Cardiac fibroblast (primary cell): ENCODE data around the gene HTR5A.

Experiments
- DNase-seq, 2 donors: peaks; one replicate each; pipeline versions ENCODE4 v3.0.0 to v3.0.0-alpha.2; 2010; ENCODE audit warnings: low read depth in 2 of 2
- H3K4me3 ChIP-seq, 2 donors: replicated peaks in 1 of 2; 1 replicate in 1 of 2; 2 replicates in 1 of 2; pipeline ENCODE4 v1.5.1; 2011; ENCODE audit warnings: low read depth in 2 of 2, low read length in 2 of 2, mild to moderate bottlenecking in 2 of 2, moderate library complexity in 1 of 2
- TF ChIP-seq, protein P1 (sequence below): IDR thresholded peaks from one replicate; pipeline ENCODE4 v1.5.1; 2011; ENCODE audit warnings: low read depth, mild to moderate bottlenecking, low read length, inconsistent platforms

The HTR5A gene

DNA sequence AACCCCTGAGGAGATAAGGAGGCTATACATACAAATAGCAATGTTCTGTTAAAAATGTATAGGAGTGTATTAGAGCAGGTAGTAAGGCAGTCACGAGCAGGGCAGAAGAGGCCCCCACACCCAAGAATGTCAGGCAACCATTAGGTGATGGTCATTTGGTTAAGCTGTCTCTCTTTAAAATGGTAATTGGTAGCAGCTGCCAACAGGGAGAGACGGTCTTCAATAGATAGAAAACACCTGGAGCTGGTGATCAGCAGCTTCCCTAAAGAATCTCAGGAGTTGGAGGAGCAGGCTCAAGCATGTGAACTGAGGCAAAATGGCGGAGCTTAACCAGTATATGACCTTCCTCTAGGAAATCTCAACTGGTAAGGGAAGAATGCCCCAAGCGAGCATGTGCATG lies 26.4 kb upstream of the HTR5A start:
- no peak overlapping the region for H3K4me3 ChIP-seq
- TF ChIP-seq, protein P1, sequence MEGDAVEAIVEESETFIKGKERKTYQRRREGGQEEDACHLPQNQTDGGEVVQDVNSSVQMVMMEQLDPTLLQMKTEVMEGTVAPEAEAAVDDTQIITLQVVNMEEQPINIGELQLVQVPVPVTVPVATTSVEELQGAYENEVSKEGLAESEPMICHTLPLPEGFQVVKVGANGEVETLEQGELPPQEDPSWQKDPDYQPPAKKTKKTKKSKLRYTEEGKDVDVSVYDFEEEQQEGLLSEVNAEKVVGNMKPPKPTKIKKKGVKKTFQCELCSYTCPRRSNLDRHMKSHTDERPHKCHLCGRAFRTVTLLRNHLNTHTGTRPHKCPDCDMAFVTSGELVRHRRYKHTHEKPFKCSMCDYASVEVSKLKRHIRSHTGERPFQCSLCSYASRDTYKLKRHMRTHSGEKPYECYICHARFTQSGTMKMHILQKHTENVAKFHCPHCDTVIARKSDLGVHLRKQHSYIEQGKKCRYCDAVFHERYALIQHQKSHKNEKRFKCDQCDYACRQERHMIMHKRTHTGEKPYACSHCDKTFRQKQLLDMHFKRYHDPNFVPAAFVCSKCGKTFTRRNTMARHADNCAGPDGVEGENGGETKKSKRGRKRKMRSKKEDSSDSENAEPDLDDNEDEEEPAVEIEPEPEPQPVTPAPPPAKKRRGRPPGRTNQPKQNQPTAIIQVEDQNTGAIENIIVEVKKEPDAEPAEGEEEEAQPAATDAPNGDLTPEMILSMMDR: no peak
- no peak for DNase-seq

DNA sequence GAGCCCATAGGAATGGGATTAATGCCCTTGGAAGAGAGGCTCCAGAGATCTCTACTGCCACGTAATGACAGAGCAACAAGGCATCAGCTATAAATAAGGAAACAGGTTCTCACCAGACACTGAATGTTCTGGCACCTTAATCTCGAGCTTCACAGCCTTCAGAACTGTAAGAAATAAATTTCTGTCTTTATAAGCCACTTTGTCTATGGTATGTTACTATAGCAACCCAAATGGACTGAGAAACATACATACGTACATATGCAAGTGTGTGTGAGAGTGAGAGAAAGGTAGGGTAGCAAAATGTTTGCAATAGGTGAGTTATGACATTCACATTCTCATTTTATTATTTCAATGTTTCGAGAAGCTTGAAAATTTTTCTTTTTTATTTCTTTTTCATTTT lies 22.1 kb upstream of the HTR5A start:
- H3K4me3 ChIP-seq: no peak overlapping the region

DNA sequence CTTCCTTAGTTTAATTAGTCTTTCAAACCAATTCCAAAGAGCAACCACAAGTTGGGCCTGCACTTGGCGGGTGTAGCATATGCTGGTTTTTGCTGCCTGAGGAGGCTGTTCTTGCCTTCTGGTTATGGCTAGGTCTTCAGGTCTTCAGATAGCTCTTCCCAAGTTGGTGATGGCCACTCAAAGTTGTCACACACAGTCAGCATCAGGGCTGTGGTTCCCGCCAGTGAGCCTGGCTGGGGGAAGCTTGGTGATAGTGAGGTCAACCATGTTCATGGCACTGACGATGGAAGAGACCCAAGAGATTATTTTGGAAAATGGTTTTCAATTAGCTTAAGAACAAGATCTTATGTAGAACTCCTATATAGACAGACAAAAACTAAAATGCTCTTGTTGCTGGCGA lies 18.8 kb upstream of the HTR5A start:
- DNase-seq: no peak
- TF ChIP-seq, protein P1: no peak

More for the DNA sequence above, 22.1 kb upstream of the HTR5A start:
- TF ChIP-seq, protein P1: no peak
- no peak for DNase-seq

DNA sequence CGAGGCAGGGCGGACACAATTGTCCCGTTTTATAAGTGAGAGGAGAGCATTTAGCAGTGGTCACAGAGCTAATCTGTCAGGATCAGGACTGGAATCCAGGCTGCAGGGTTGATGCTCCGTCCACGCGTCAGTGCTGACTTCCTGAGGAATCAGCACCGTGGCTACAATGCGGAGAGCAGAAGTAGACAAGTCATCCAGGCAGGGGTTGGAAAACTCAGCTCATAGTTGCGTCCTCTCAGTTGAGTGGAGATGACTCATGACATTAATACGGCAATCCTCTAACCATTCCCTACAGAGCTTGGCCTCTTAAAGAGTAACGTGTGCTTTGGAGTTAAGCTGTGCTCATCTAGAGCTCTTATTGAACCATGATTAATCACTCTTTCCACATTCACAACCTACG lies 17.1 kb upstream of the HTR5A start:
- TF ChIP-seq, protein P1: no peak
- H3K4me3 ChIP-seq: no peak overlapping the region
- no peak for DNase-seq

More for the DNA sequence above, 18.8 kb upstream of the HTR5A start:
- no peak overlapping the region for H3K4me3 ChIP-seq

DNA sequence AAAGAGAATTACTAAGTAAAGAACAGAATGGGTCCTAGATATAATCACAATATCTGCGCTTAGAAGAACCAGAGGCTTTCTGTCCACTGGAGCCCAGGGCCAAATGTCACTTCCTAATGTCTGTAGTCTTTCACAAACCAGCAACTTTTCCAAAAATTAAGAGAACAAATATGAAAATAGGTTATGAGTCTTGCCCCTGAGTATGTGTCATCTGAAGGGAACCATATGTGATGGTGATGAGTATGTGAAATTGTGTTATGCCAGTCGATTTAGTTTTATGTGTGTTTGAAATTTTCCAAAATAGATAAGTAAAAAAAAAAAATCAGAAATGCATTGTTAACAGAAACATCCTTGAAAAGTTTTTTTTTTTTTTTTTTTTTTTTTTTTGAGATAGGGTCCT lies 15.4 kb upstream of the HTR5A start:
- TF ChIP-seq, protein P1: no peak
- no peak overlapping the region for H3K4me3 ChIP-seq
- no peak for DNase-seq

DNA sequence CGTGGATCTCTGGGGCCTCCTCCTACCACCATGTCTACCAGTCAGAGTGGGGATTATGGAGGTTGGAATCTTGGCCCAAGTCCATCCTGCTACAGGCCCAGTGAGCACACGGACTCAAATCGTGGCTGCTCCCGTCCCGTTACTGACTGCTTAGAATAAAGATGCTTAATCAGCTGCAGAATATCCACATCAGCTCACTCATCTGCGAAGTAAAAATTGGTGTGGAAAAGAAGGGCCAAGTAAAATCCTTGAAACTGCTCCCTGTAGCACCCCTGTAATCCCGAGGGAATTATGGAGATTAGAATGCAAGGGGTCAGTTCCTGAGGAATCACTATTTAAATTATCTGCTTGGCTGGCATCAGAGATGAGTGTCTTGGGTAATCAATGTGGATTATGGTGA lies 13.0 kb upstream of the HTR5A start:
- H3K4me3 ChIP-seq: no peak overlapping the region
- TF ChIP-seq, protein P1: no peak
- no peak for DNase-seq

DNA sequence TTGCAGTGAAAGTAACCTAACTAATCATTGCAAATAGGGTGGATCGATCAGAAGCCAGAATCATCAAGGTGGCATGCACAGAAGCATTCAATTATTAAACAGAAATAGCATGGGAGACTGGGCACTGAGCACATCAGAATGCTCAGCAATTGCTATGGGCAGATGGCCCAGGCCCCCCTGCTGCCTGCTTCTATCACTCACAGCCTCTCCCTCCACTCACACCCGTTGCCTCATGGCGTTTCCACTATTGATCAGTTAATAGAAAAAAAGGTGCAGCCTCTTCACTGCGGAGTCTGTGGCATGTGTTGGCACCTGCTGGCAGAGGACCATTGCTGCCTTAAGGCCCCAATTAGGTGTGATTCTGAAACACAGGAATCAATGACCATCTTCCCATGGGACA lies 11.2 kb upstream of the HTR5A start:
- TF ChIP-seq, protein P1: no peak
- no peak for DNase-seq
- H3K4me3 ChIP-seq: no peak overlapping the region
